GM12865 (cell line): ENCODE measurements around the gene MPC1L.

ENCODE experiments used
- DNase-seq: peaks from one replicate; pipeline ENCODE4 v3.0.0; 2010; ENCODE audit warnings: low read depth
- H3K4me3 ChIP-seq: 2 replicates; pipeline ENCODE4 v1.5.1; 2011; ENCODE audit warnings: mild to moderate bottlenecking, low read depth, low read length, control low read depth
- TF ChIP-seq, protein P1 (sequence below): IDR thresholded peaks from 2 replicates; pipeline ENCODE4 v1.5.1; 2011; ENCODE audit warnings: low read length, control low read depth, low read depth, inconsistent platforms; ENCODE audit not compliant: insufficient read depth; ENCODE audit errors: missing control alignments

The MPC1L gene

DNA sequence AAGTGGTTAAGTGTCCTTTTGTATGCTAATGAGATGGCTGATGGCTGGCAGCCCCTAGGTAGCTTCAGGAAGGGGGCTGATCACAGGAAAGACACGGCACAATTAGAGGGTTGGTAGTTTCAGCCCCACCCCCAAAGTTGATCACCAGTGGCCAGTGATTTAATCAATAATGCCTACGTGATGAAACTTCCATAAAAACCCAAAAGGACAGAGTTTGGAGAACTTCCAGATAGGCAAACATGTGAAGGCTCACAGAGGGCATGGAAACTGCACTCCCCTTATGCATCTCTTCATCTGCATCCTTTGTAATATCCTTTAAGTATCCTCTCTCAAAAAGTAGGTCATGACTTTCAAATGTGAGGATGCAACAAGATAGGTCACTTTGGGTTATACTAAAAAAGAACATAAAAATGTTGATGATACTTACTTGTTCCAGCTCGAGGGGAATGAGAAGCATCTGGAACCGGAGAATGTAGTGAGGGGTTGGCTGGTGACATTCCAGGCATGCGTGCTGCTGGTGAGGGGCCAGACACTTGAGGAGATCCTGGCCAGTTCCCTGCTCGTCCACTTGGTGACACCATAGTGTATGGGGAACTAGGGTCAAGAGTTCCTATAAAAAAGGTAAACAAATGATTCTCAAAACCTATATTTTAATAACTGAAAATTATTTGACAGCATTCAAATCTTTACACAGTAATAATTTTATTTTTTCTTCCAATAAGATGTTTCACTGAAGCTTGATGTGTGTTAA is 40.8 kb downstream of the MPC1L start:
- TF ChIP-seq, protein P1, sequence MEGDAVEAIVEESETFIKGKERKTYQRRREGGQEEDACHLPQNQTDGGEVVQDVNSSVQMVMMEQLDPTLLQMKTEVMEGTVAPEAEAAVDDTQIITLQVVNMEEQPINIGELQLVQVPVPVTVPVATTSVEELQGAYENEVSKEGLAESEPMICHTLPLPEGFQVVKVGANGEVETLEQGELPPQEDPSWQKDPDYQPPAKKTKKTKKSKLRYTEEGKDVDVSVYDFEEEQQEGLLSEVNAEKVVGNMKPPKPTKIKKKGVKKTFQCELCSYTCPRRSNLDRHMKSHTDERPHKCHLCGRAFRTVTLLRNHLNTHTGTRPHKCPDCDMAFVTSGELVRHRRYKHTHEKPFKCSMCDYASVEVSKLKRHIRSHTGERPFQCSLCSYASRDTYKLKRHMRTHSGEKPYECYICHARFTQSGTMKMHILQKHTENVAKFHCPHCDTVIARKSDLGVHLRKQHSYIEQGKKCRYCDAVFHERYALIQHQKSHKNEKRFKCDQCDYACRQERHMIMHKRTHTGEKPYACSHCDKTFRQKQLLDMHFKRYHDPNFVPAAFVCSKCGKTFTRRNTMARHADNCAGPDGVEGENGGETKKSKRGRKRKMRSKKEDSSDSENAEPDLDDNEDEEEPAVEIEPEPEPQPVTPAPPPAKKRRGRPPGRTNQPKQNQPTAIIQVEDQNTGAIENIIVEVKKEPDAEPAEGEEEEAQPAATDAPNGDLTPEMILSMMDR, result no peak
- no peak overlapping the region for H3K4me3 ChIP-seq
- DNase-seq, result no peak

DNA sequence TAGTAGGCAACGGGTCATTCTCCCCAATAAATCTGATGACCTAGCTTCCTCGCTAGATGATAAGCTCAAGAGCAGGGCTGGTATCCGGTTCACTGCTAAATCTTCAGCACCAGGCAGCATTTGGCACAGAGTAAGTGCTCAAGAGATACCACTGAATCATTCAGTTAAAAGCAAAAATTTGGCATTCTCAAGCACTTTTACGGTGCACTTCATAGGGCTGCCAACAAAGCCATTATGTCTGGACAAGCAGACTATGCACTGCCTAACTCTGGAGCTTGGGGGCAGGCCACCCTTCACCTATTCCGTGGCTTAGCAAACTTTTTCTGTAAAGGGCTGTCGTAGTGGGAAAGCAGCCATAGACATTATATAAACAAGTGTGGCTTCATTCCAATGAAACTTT is 47.9 kb downstream of the MPC1L start:
- TF ChIP-seq, protein P1, result no peak
- H3K4me3 ChIP-seq, result no peak overlapping the region
- DNase-seq, result no peak
